H9 (cell line): Measurements from ENCODE around the gene KAT8. TPM values are rescaled to one million over a fixed set of nuclear protein-coding genes. Genes with fewer than 3 reads are reported as not detected.
"Not testable (repeated sequence)": the region's sequence is repeated elsewhere in the genome, so short reads cannot be mapped to it uniquely, and the experiment has no call there.

ENCODE experiments used
- DNase-seq: peaks from one replicate; pipeline ENCODE4 v3.0.0-alpha.2; 2017
- H2AFZ ChIP-seq: one replicate; pipeline ENCODE4 v1.6.1; 2013; ENCODE audit warnings: mild to moderate bottlenecking, low read length, control low read depth, moderate library complexity
- H2AK5ac ChIP-seq: 2 replicates; pipeline ENCODE4 v1.6.1; 2013; ENCODE audit warnings: low read length, control low read depth, mixed read lengths; ENCODE audit not compliant: insufficient read length
- H2BK120ac ChIP-seq: one replicate; pipeline ENCODE4 v1.6.1; 2013; ENCODE audit warnings: low read depth, mild to moderate bottlenecking, low read length, control low read depth, inconsistent platforms; ENCODE audit not compliant: poor library complexity, severe bottlenecking
- H2BK12ac ChIP-seq: 2 replicates; pipeline ENCODE4 v1.6.1; 2013; ENCODE audit warnings: low read length, control low read depth, mixed read lengths, low read depth; ENCODE audit not compliant: insufficient read length
- H2BK15ac ChIP-seq: 2 replicates; pipeline ENCODE4 v1.6.1; 2013; ENCODE audit warnings: low read depth, low read length, control low read depth
- H2BK20ac ChIP-seq: one replicate; pipeline ENCODE4 v1.6.1; 2013; ENCODE audit warnings: low read depth, mild to moderate bottlenecking, low read length, control low read depth, inconsistent platforms; ENCODE audit not compliant: poor library complexity, severe bottlenecking
- H2BK5ac ChIP-seq: 2 replicates; pipeline ENCODE4 v1.6.1; 2013; ENCODE audit warnings: low read length, control low read depth, mixed read lengths; ENCODE audit not compliant: insufficient read length
- H3K14ac ChIP-seq: 2 replicates; pipeline ENCODE4 v1.6.1; 2013; ENCODE audit warnings: low read length, control low read depth; ENCODE audit not compliant: insufficient read depth
- H3K18ac ChIP-seq: 2 replicates; pipeline ENCODE4 v1.6.1; 2013; ENCODE audit warnings: low read depth, mild to moderate bottlenecking, mixed read lengths, low read length, control low read depth; ENCODE audit not compliant: insufficient read length
- H3K23ac ChIP-seq: 2 replicates; pipeline ENCODE4 v1.6.1; 2013; ENCODE audit warnings: low read length, control low read depth, mixed read lengths, low read depth; ENCODE audit not compliant: insufficient read length
- H3K23me2 ChIP-seq: 2 replicates; pipeline ENCODE4 v1.6.1; 2013; ENCODE audit warnings: low read depth, mild to moderate bottlenecking, mixed read lengths, low read length, control low read depth; ENCODE audit not compliant: insufficient read length, poor library complexity, severe bottlenecking
- H3K27ac ChIP-seq: 2 replicates; pipeline ENCODE4 v1.5.1; 2013; ENCODE audit warnings: low read length, control low read depth, mixed read lengths, low read depth; ENCODE audit not compliant: insufficient read length
- H3K27me3 ChIP-seq: 2 replicates; pipeline ENCODE4 v1.6.1; 2013; ENCODE audit warnings: low read length, control low read depth, inconsistent platforms; ENCODE audit not compliant: insufficient read depth
- H3K4ac ChIP-seq: 2 replicates; pipeline ENCODE4 v1.6.1; 2013; ENCODE audit warnings: low read depth, mild to moderate bottlenecking, control low read depth, inconsistent platforms, low read length, moderate library complexity
- H3K4me1 ChIP-seq: 2 replicates; pipeline ENCODE4 v1.6.1; 2013; ENCODE audit warnings: low read length, control low read depth, inconsistent platforms; ENCODE audit not compliant: insufficient read depth
- H3K4me2 ChIP-seq: 2 replicates; pipeline ENCODE4 v1.6.1; 2013; ENCODE audit warnings: low read length, control low read depth, mixed read lengths; ENCODE audit not compliant: insufficient read length, insufficient read depth
- H3K56ac ChIP-seq: 2 replicates; pipeline ENCODE4 v1.6.1; 2013; ENCODE audit warnings: low read depth, mild to moderate bottlenecking, mixed read lengths, low read length, control low read depth; ENCODE audit not compliant: insufficient read length
- H3K79me1 ChIP-seq: 2 replicates; pipeline ENCODE4 v1.6.1; 2013; ENCODE audit warnings: low read depth, mild to moderate bottlenecking, moderate library complexity, low read length, control low read depth, inconsistent platforms; ENCODE audit not compliant: insufficient read depth, poor library complexity, severe bottlenecking
- H3K79me2 ChIP-seq: 2 replicates; pipeline ENCODE4 v1.6.1; 2013; ENCODE audit warnings: low read length, control low read depth, inconsistent platforms; ENCODE audit not compliant: insufficient read depth
- H3K9ac ChIP-seq: 2 replicates; pipeline ENCODE4 v1.6.1; 2013; ENCODE audit warnings: low read length, control low read depth, mixed read lengths; ENCODE audit not compliant: insufficient read length; ENCODE audit errors: extremely low read depth
- H3K9me3 ChIP-seq: one replicate; pipeline ENCODE4 v1.6.1; 2013; ENCODE audit warnings: low read depth, low read length, inconsistent platforms; ENCODE audit not compliant: control insufficient read depth
- H3T11ph ChIP-seq: one replicate; pipeline ENCODE4 v1.6.1; 2013; ENCODE audit warnings: mild to moderate bottlenecking, low read length, control low read depth, inconsistent platforms
- H4K20me1 ChIP-seq: one replicate; pipeline ENCODE4 v1.6.1; 2013; ENCODE audit not compliant: control insufficient read depth, insufficient read length, insufficient read depth
- H4K5ac ChIP-seq: 2 replicates; pipeline ENCODE4 v1.6.1; 2013; ENCODE audit warnings: low read depth, mild to moderate bottlenecking, mixed read lengths, low read length, control low read depth; ENCODE audit not compliant: insufficient read length
- H4K8ac ChIP-seq: replicated peaks from 2 replicates; pipeline ENCODE4 v1.6.1; 2013; ENCODE audit warnings: low read length, control low read depth, mixed read lengths, low read depth; ENCODE audit not compliant: insufficient read length
- H4K91ac ChIP-seq: 2 replicates; pipeline ENCODE4 v1.6.1; 2013; ENCODE audit warnings: low read depth, mild to moderate bottlenecking, moderate library complexity, mixed read lengths, low read length, control low read depth; ENCODE audit not compliant: insufficient read length
- H3K27ac Mint-ChIP-seq, 3 experiments: 2 replicates in 2 of 3; 3 replicates in 1 of 3; pipeline ENCODE4 v1.8.0; 2020 to 2021; ENCODE audit warnings: mixed read lengths in 3 of 3, mild to moderate bottlenecking in 1 of 3, moderate library complexity in 1 of 3
- H3K27me3 Mint-ChIP-seq: 2 replicates; pipeline ENCODE4 v1.8.0; 2021; ENCODE audit warnings: low read depth, mild to moderate bottlenecking, moderate library complexity, mixed read lengths
- H3K36me3 Mint-ChIP-seq, 3 experiments: 2 replicates in 2 of 3; 3 replicates in 1 of 3; pipeline ENCODE4 v1.8.0; 2020 to 2021; ENCODE audit warnings: low read depth in 3 of 3, mixed read lengths in 3 of 3; ENCODE audit not compliant: insufficient read depth in 1 of 3
- H3K4me1 Mint-ChIP-seq, 2 experiments: 2 replicates each; pipeline ENCODE4 v1.8.0; 2020; ENCODE audit warnings: mixed read lengths in 2 of 2
- H3K4me3 Mint-ChIP-seq, 2 experiments: 2 replicates in 1 of 2; 3 replicates in 1 of 2; pipeline ENCODE4 v1.8.0; 2020 to 2021; ENCODE audit warnings: mild to moderate bottlenecking in 2 of 2, mixed read lengths in 2 of 2, moderate library complexity in 1 of 2
- H3K9me3 Mint-ChIP-seq, 2 experiments: 2 replicates in 1 of 2; 3 replicates in 1 of 2; pipeline ENCODE4 v1.8.0; 2020; ENCODE audit warnings: mild to moderate bottlenecking in 2 of 2, mixed read lengths in 2 of 2, moderate library complexity in 1 of 2
- WGBS: extraction: QIAGEN DNeasy Blood & Tissue Kit; methylation state at CpG from one replicate; pipeline ENCODE4 v1.1.7; 2013; ENCODE audit warnings: missing lambda C conversion rate, low lambda C conversion rate, mixed read lengths; ENCODE audit not compliant: insufficient read length; ENCODE audit errors: extremely low coverage; 5-methylcytosine and 5-hydroxymethylcytosine counted together
- total RNA-seq: library from RNA; stranded (reverse); gene quantifications from 2 replicates; pipeline ENCODE4 v1.2.1, GENCODE V29; 2021
- TF ChIP-seq, protein P1 (sequence below): fragments of 200-600 bp; sonication (generic); conservative IDR thresholded peaks from 3 replicates; pipeline ENCODE4 v1.8.0; 2021; ENCODE audit warnings: antibody characterized with exemption, mild to moderate bottlenecking

Gene KAT8
- total RNA-seq, 1 experiment from 2014 or later = 52.1 TPM

DNA sequence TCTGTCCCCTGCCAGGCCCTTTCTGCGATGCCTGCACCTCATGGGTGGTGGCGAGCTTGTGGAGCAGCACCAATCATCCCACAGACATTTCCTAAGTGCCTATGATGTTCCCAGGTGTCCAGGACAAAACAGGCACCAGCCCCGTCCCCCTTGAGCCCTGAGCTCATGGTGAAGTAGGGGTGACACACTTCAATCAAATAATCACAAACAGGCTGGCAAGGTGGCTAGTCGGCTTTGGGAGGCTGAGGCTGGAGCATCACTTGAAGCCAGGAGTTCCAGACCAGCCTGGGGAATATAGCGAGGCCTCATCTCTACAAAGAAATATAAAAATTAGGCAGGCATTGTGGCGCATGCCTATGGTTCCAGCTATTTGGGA, 18.8 kb downstream of the KAT8 start:
- Histone ChIP-seq H3K9ac (no peak overlapping the region), H3K9me3 (no peaks in the 10 kb centered on the region), H3K79me1 (peaks cover 5% of the 10 kb centered on the region), H3K18ac (no peak overlapping the region), H3T11ph (no peak overlapping the region), H2BK15ac (no peak overlapping the region), H3K27me3 (no peaks in the 10 kb centered on the region), H3K23ac (no peak overlapping the region), H2BK12ac (no peak overlapping the region), H3K23me2 (peaks cover 5% of the 10 kb centered on the region), H2BK5ac (no peak overlapping the region), H2BK120ac (no peak overlapping the region), H3K56ac (no peak overlapping the region), H3K4me2 (no peak overlapping the region), H4K8ac (no peak overlapping the region), H3K4me1 (peaks cover 14% of the 10 kb centered on the region; the same call in 1 of the 2 replicates), H3K4ac (no peak overlapping the region), H4K91ac (no peak overlapping the region), H3K27ac (no peak overlapping the region), H3K79me2 (peaks cover 4% of the 10 kb centered on the region; the same call in 1 of the 2 replicates), H2AK5ac (no peak overlapping the region), H2BK20ac (no peak overlapping the region), H4K20me1 (no peaks in the 10 kb centered on the region), H4K5ac (no peak overlapping the region), H3K14ac (no peak overlapping the region), H2AFZ (no peak overlapping the region)
- WGBS = no CpG with 5 or more reads among the region's 6 CpGs
- H3K4me3 Mint-ChIP-seq = peak overlapping the region; percentile 81 to 92
- peaks cover 52 to 65% of the 10 kb centered on the region in 2 experiments for H3K4me1 Mint-ChIP-seq
- TF ChIP-seq, protein P1, sequence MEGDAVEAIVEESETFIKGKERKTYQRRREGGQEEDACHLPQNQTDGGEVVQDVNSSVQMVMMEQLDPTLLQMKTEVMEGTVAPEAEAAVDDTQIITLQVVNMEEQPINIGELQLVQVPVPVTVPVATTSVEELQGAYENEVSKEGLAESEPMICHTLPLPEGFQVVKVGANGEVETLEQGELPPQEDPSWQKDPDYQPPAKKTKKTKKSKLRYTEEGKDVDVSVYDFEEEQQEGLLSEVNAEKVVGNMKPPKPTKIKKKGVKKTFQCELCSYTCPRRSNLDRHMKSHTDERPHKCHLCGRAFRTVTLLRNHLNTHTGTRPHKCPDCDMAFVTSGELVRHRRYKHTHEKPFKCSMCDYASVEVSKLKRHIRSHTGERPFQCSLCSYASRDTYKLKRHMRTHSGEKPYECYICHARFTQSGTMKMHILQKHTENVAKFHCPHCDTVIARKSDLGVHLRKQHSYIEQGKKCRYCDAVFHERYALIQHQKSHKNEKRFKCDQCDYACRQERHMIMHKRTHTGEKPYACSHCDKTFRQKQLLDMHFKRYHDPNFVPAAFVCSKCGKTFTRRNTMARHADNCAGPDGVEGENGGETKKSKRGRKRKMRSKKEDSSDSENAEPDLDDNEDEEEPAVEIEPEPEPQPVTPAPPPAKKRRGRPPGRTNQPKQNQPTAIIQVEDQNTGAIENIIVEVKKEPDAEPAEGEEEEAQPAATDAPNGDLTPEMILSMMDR = no peak
- H3K36me3 Mint-ChIP-seq = peaks cover 21 to 26% (median 24%) of the 10 kb centered on the region in 3 experiments
- H3K9me3 Mint-ChIP-seq = no peaks in the 10 kb centered on the region; a peak in 1 of 5 replicates
- no peak for DNase-seq
- no peak overlapping the region for H3K27ac Mint-ChIP-seq
- H3K27me3 Mint-ChIP-seq = no peaks in the 10 kb centered on the region

DNA sequence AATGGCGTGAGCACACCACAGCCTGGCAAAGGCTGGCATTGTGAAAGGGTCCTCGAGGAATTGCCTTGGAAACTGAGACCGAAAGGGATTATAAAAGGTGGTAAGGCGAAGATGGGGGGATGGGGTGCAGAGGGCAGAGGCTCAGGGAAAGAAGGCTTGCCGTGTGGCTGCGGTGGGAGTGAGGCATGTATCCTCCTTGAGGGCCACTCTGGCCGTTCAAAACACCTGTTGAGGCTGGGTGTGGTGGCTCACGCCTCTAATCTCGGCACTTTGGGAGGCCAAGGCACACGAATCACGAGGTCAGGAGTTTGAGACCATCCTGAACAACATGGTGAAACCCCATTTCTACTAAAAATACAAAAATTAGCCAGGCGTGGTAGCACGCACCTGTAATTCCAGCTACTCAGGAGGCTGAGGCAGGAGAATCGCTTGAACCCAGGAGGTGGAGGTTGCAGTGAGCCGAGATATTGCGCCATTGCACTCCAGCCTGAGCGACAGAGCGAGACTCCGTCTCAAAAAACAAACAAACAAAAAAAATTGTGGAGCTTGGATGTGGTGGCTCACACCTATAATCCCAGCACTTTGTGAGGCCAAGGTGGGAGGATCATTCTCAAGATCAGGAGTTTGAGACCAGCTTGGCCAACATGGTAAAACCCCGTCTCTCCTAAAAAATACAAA, 19.5 kb downstream of the KAT8 start:
- not testable (repeated sequence) for H3K14ac ChIP-seq, H2BK120ac ChIP-seq, H2BK5ac ChIP-seq, H2BK20ac ChIP-seq, H4K91ac ChIP-seq, H2AK5ac ChIP-seq, H3K23ac ChIP-seq, H2BK15ac ChIP-seq, H2BK12ac ChIP-seq, H3K9me3 Mint-ChIP-seq, H3T11ph ChIP-seq, H3K4me2 ChIP-seq, H3K56ac ChIP-seq, H4K20me1 ChIP-seq, H2AFZ ChIP-seq, H3K79me2 ChIP-seq, H4K5ac ChIP-seq, H3K27ac ChIP-seq, H3K23me2 ChIP-seq, H3K9ac ChIP-seq, H3K4ac ChIP-seq, H3K27me3 Mint-ChIP-seq, H4K8ac ChIP-seq, H3K18ac ChIP-seq, H3K79me1 ChIP-seq, H3K27me3 ChIP-seq, H3K9me3 ChIP-seq, DNase-seq
- peak overlapping the region in 1 of 3 experiments; percentile 59; a peak in 1 of 7 replicates for H3K27ac Mint-ChIP-seq
- no CpG with 5 or more reads among the region's 20 CpGs for WGBS
- peaks cover 16 to 21% (median 18%) of the 10 kb centered on the region in 3 experiments for H3K36me3 Mint-ChIP-seq
- H3K4me1 ChIP-seq = peaks cover 18% of the 10 kb centered on the region
- peak overlapping the region in 1 of 2 experiments; percentile 40; a peak in 1 of 5 replicates for H3K4me3 Mint-ChIP-seq
- H3K4me1 Mint-ChIP-seq = peaks cover 52 to 66% of the 10 kb centered on the region in 2 experiments
